ENCODE data around the gene GGNBP2. TPM values are rescaled to one million over a fixed set of nuclear protein-coding genes. Genes with fewer than 3 reads are reported as not detected.

The GGNBP2 gene
- total and polyA plus RNA-seq, 2 of the 8 experiments (the other 6 are each of a cell fraction or from before 2014, with no cell fraction given) = 29.2 to 35.8 TPM

DNA sequence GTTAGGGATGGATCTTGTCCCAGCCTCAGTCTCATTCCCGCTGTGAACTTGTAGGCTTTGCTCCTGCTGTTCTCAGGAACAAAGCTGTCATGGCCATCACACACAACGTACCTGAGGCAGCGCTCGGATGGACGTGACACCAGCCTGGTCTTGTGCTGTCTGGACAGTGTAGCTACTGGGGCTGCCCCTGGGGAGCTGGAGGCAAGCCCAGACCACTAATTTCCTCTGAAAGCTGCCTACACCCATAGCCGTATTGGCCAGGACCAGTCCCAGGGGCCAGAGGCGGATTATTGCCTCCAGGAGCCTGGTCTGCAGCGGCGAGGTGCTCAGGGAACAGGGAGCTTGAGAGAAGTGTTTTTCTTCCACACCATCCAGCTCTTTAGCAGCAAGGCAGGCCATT is 46.6 kb upstream of the GGNBP2 start:
- H3K14ac ChIP-seq (ENCODE audit: insufficient read length) = no peak overlapping the region
- 0 out of 2 replicates have a peak, but pooled peaks cover 3% of the 10 kb centered on the region for H3K23me2 ChIP-seq (ENCODE audit: low read depth, low read length)
- H4K91ac ChIP-seq (replicated peaks; ENCODE audit: insufficient read length, low read length) = no peak overlapping the region
- no peaks in the 10 kb centered on the region for H3K9me3 ChIP-seq (ENCODE audit: insufficient read depth in 2 of 2, low read depth in 1 of 2, low read length in 1 of 2)
- WGBS, 2 experiments (ENCODE audit: extremely low coverage in 1 of 2, insufficient coverage in 1 of 2, insufficient read length in 1 of 2, insufficient replicate concordance in 2 of 2, low coverage in 1 of 2, low lambda C conversion rate in 2 of 2, missing lambda C conversion rate in 1 of 2) = 94% methylated on average over 9 of the region's 9 CpGs; no CpG with 5 or more reads in 1 of the 2 experiments
- H3K18ac ChIP-seq (ENCODE audit: extremely low read depth, low read length) = no peak overlapping the region
- no peaks in the 10 kb centered on the region for H3K79me1 ChIP-seq (ENCODE audit: low read depth, low read length)
- no peak overlapping the region for H2BK5ac ChIP-seq (ENCODE audit: low read depth, low read length)
- no peak overlapping the region for H3K23ac ChIP-seq (ENCODE audit: insufficient read length)
- TF ChIP-seq POLR2A (IDR thresholded peaks at IDR 0.05; ENCODE audit: control extremely low read depth in 1 of 2, low read depth in 2 of 2, low read length in 2 of 2) (no peak; a peak in 1 of 3 replicates), POLR2AphosphoS5 (IDR thresholded peaks at IDR 0.05; ENCODE audit: low read depth, low read length) (peak; percentile 60; the same call in 1 of the 2 replicates), CBX8 (IDR thresholded peaks at IDR 0.05; ENCODE audit: borderline replicate concordance, low read depth, low read length) (no peak), JUND (IDR thresholded peaks at IDR 0.05; ENCODE audit: low read length) (no peak)
- no peak overlapping the region for H3K4ac ChIP-seq (replicated peaks; ENCODE audit: insufficient read length, low read depth, low read length)
- H2BK20ac ChIP-seq (ENCODE audit: low read length) = no peak overlapping the region
- no peaks in the 10 kb centered on the region for H3K27me3 ChIP-seq (replicated peaks in 1 of 4; ENCODE audit: control insufficient read depth in 3 of 4, extremely low read depth in 1 of 4, insufficient read depth in 3 of 4, low read length in 3 of 4)
- no peaks in the 10 kb centered on the region for H3K79me2 ChIP-seq (ENCODE audit: control insufficient read depth in 1 of 2, insufficient read depth in 2 of 2, low read length in 2 of 2)
- no peak overlapping the region for H3K56ac ChIP-seq (replicated peaks; ENCODE audit: insufficient read length, low read depth, low read length)
- peaks cover 39 to 93% (median 69%) of the 10 kb centered on the region in 4 experiments for H3K36me3 ChIP-seq (ENCODE audit: control insufficient read depth in 2 of 4, insufficient read depth in 4 of 4, low read length in 3 of 4)
- H2BK120ac ChIP-seq (replicated peaks; ENCODE audit: low read depth, low read length) = no peak overlapping the region
- no peak overlapping the region for H2BK12ac ChIP-seq (ENCODE audit: low read depth, low read length)
- H2AFZ ChIP-seq (ENCODE audit: low read length) = no peak overlapping the region
- no peak overlapping the region for H3K4me2 ChIP-seq (ENCODE audit: insufficient read depth in 1 of 2, low read depth in 2 of 2, low read length in 2 of 2)
- H2BK15ac ChIP-seq (ENCODE audit: low read length) = no peak overlapping the region
- no peak overlapping the region for H3K4me3 ChIP-seq (ENCODE audit: extremely low read depth in 1 of 4, insufficient read depth in 2 of 4, low read depth in 3 of 4, low read length in 4 of 4)
- FAIRE-seq = no peak
- H3K9ac ChIP-seq (replicated peaks in 1 of 4; ENCODE audit: extremely low read depth in 1 of 4, low read depth in 3 of 4, low read length in 3 of 4) = no peak overlapping the region
- no peaks in the 10 kb centered on the region for H3K4me1 ChIP-seq (replicated peaks in 1 of 4; ENCODE audit: control insufficient read depth in 3 of 4, insufficient read depth in 4 of 4, low read length in 3 of 4)
- H4K8ac ChIP-seq (ENCODE audit: extremely low read depth, insufficient read depth, low read length) = no peak overlapping the region
- ChIA-PET POLR2A (ENCODE audit: partially characterized antibody) (interaction anchor here (1.0 to 12.5 kb wide), 10 partner anchors 10 to 37 kb away, joined by 3 to 205 read pairs (median 4); partner anchors contain the start of genes MYO19, PIGW and ZNHIT3), CTCF (ENCODE audit: partially characterized antibody) (no interaction called here)
- no peak overlapping the region for H4K5ac ChIP-seq (ENCODE audit: insufficient read length, low read depth, low read length)
- H2AK5ac ChIP-seq (ENCODE audit: low read depth, low read length) = no peak overlapping the region
- no peak for DNase-seq (ENCODE audit: low read depth in 1 of 2, low spot score in 2 of 2)
- H4K20me1 ChIP-seq (replicated peaks in 1 of 2; ENCODE audit: control insufficient read depth in 1 of 2, insufficient read depth in 2 of 2, low read length in 2 of 2) = peaks cover 7 to 16% of the 10 kb centered on the region in 2 experiments
- no peak overlapping the region for H3K27ac ChIP-seq (ENCODE audit: low read depth, low read length)
